PFSK-1 (cell line): ENCODE results near the gene CARTPT.

Source experiments
- FOXP2 ChIP-seq: optimal IDR thresholded peaks from 2 replicates; pipeline ENCODE3; 2011; ENCODE audit warnings: borderline replicate concordance, control low read depth, inconsistent platforms; ENCODE audit not compliant: insufficient read depth; ENCODE audit errors: extremely low read length, extremely low read depth
- POLR2AphosphoS5 ChIP-seq: IDR thresholded peaks from 2 replicates; pipeline ENCODE4 v1.6.1; 2012; ENCODE audit warnings: low read depth, mild to moderate bottlenecking, control low read depth, low read length, moderate library complexity
- REST ChIP-seq, 2 experiments: IDR thresholded peaks; 2 replicates each; pipeline versions ENCODE4 v1.6.1 to v1.8.0; 2011 to 2012; ENCODE audit warnings: low read depth in 2 of 2, low read length in 2 of 2, control low read depth in 1 of 2, inconsistent platforms in 1 of 2, mild to moderate bottlenecking in 1 of 2, moderate library complexity in 1 of 2; ENCODE audit not compliant: insufficient read depth in 1 of 2
- SIN3A ChIP-seq: IDR thresholded peaks from 2 replicates; pipeline ENCODE4 v1.6.1; 2012; ENCODE audit warnings: mild to moderate bottlenecking, low read length, moderate library complexity, borderline replicate concordance; ENCODE audit not compliant: insufficient read depth
- TAF1 ChIP-seq: IDR thresholded peaks from 2 replicates; pipeline ENCODE4 v1.6.1; 2012; ENCODE audit warnings: low read length, control low read depth, borderline replicate concordance; ENCODE audit not compliant: insufficient read depth

CARTPT gene

DNA sequence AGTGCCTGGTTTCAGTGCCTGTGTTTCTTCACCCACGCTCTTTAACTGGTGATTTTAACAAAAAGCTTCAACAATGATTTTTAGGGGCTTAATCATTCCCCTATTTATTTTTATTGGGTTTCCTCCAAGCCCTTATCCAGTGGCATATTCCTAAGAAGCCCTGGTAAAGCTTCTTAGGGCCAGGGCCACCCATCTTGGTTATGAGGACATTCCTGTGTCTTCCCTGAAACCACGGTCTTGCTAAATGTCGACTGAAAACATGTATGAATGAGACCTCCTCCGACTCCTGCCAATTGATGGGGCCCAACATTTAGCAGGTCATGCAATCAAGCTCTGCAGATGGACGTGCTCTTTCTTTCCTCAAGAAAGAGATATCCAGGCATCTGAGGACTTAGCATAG, 13.7 kb upstream of the CARTPT start:
- no peak for TF ChIP-seq FOXP2
- TF ChIP-seq REST (IDR thresholded peaks at IDR 0.05; ENCODE audit: insufficient read depth in 1 of 2, low read depth in 2 of 2, low read length in 2 of 2) = no peak
- no peak for TF ChIP-seq SIN3A
- no peak for TF ChIP-seq POLR2AphosphoS5
- TF ChIP-seq TAF1 = no peak

GRCh38 chr5:71706906-71707305, 12.2 kb upstream of the CARTPT start:
- TF ChIP-seq FOXP2 (no peak), POLR2AphosphoS5 (no peak), SIN3A (no peak), REST (IDR thresholded peaks at IDR 0.05; ENCODE audit: insufficient read depth in 1 of 2, low read depth in 2 of 2, low read length in 2 of 2) (no peak)

- TF ChIP-seq FOXP2 (no peak), REST (IDR thresholded peaks at IDR 0.05; ENCODE audit: insufficient read depth in 1 of 2, low read depth in 2 of 2, low read length in 2 of 2) (no peak), POLR2AphosphoS5 (no peak), SIN3A (no peak), TAF1 (no peak)
Measured at GRCh38 chr5:71711610-71712009, 7.5 kb upstream of the CARTPT start.

- TF ChIP-seq POLR2AphosphoS5 = no peak
- no peak for TF ChIP-seq REST (IDR thresholded peaks at IDR 0.05; ENCODE audit: insufficient read depth in 1 of 2, low read depth in 2 of 2, low read length in 2 of 2)
- TF ChIP-seq TAF1 = no peak
- TF ChIP-seq FOXP2 = no peak
- TF ChIP-seq SIN3A = no peak
Measured at GRCh38 chr5:71714911-71715310, 4.2 kb upstream of the CARTPT start.

- no peak for TF ChIP-seq POLR2AphosphoS5
Measured at GRCh38 chr5:71727978-71728377, 8.9 kb downstream of the CARTPT start.
